Natural killer cell (primary cell): ENCODE results near the gene MRPS18B. TPM values are rescaled to one million over a fixed set of nuclear protein-coding genes. Genes with fewer than 3 reads are reported as not detected.

Experiments
- ATAC-seq, 3 donors: fragments of 150-1000 bp in 2 of 3; fragments of 200-7000 bp in 1 of 3; cut with Tn5 transposase; 1 replicate in 1 of 3; 2 replicates in 2 of 3; pipeline ENCODE4 v1.10.0; 2021; ENCODE audit warnings: mild to moderate bottlenecking in 2 of 3, moderate library complexity in 2 of 3
- DNase-seq, 2 donors: peaks; one replicate each; pipeline versions ENCODE4 v3.0.0 to v3.0.0-alpha.2; 2013 to 2021; ENCODE audit warnings: mixed read lengths in 1 of 2
- H3K27ac ChIP-seq: one replicate; pipeline ENCODE4 v1.5.1; 2013; ENCODE audit warnings: mild to moderate bottlenecking, low read length
- H3K27me3 ChIP-seq: one replicate; pipeline ENCODE4 v1.6.1; 2013; ENCODE audit warnings: low read length; ENCODE audit not compliant: control insufficient read depth, insufficient read depth
- H3K36me3 ChIP-seq: one replicate; pipeline ENCODE4 v1.6.1; 2013; ENCODE audit warnings: low read length; ENCODE audit not compliant: control insufficient read depth, insufficient read depth
- H3K4me1 ChIP-seq: one replicate; pipeline ENCODE4 v1.6.1; 2013; ENCODE audit warnings: low read length; ENCODE audit not compliant: control insufficient read depth, insufficient read depth
- H3K4me3 ChIP-seq: one replicate; pipeline ENCODE4 v1.5.1; 2013; ENCODE audit warnings: low read length
- H3K9me3 ChIP-seq: one replicate; pipeline ENCODE4 v1.6.1; 2013; ENCODE audit warnings: low read length; ENCODE audit not compliant: control insufficient read depth, insufficient read depth
- H3K27ac Mint-ChIP-seq, 2 donors: one replicate each; pipeline ENCODE4 v1.8.0; 2022; ENCODE audit warnings: mild to moderate bottlenecking in 2 of 2, mixed read lengths in 2 of 2, moderate library complexity in 1 of 2
- H3K27me3 Mint-ChIP-seq, 2 donors: one replicate each; pipeline ENCODE4 v1.8.0; 2022; ENCODE audit warnings: low read depth in 2 of 2, mixed read lengths in 2 of 2
- H3K36me3 Mint-ChIP-seq: one replicate; pipeline ENCODE4 v1.8.0; 2022; ENCODE audit warnings: mixed read lengths
- H3K4me1 Mint-ChIP-seq, 2 donors: one replicate each; pipeline ENCODE4 v1.8.0; 2022; ENCODE audit warnings: mixed read lengths in 2 of 2
- H3K4me3 Mint-ChIP-seq: one replicate; pipeline ENCODE4 v1.8.0; 2022; ENCODE audit warnings: mild to moderate bottlenecking, moderate library complexity, mixed read lengths
- H3K9me3 Mint-ChIP-seq, 2 donors: one replicate each; pipeline ENCODE4 v1.8.0; 2022; ENCODE audit warnings: mixed read lengths in 2 of 2
- WGBS: methylation state at CpG from one replicate; pipeline ENCODE4 v1.1.7; 2013; ENCODE audit warnings: missing lambda C conversion rate; ENCODE audit not compliant: insufficient coverage; 5-methylcytosine and 5-hydroxymethylcytosine counted together
- intact Hi-C: fragments of 100-400 bp; cut with micrococcal nuclease; formaldehyde crosslinking; loops from one replicate; pipeline ENCODE4 v1.14.2; 2022
- total RNA-seq, 4 donors: library from RNA; stranded (reverse); fragments of 120-200 nt in 1 of 4; gene quantifications; one replicate each; pipeline versions ENCODE4 v1.2.3 to v1.2.4, GENCODE V29; 2013 to 2022
- TF ChIP-seq, protein P1 (sequence below): fragments of 200-600 bp; IDR thresholded peaks from one replicate; pipeline ENCODE4 v1.8.0; 2022; ENCODE audit warnings: antibody characterized with exemption

Gene MRPS18B
- total RNA-seq, 3 donors from 2014 or later (not counting 1 experiment from before 2014, with no cell fraction given), result 14.2 to 19.9 (median 16.6) TPM

DNA sequence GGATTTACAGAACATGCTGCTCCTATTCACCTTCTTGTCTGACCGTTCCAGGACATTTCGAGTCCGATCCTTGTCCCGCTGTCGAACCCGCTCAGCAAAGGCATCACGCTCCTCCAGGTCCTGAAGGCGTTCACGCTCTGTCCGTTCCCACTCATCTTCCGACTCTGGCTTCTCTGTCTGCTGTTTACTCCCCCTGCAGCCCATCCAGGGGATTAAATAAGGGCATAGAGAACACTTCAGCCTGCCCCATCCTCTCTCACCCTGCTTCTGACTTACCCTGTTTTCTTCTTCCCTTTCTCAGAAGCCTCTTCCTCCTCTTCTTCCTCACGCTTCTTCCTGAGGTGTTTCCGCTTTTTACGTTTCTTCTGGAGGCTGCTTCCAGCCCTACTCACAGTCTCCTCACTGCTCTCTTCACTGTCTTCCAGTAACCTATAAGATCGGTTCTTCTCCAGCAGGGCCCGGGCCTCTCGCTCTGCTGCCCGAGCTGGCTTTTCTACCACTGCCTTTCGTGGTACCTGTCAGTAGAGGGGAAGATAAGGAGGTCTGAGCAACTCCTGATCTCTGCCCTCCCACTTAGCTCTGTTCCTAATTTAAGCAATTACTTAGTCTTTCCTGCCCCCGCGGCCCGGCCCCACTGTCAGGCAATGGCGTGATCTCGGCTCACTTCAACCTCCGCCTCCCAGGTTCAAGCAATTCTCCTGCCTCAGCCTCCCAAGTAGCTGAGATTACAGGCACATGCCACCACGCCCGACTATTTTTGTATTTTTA is 53.3 kb downstream of the MRPS18B start:
- no peak overlapping the region for H3K27ac ChIP-seq
- Mint-ChIP-seq H3K9me3 (no peaks in the 10 kb centered on the region), H3K4me1 (peaks cover 22 to 34% of the 10 kb centered on the region in 2 donors), H3K27me3 (no peaks in the 10 kb centered on the region), H3K4me3 (peak overlapping the region; percentile 59), H3K36me3 (peaks cover 2% of the 10 kb centered on the region), H3K27ac (peak overlapping the region in 1 of 2 donors; percentile 47)
- peaks cover 29% of the 10 kb centered on the region for H3K36me3 ChIP-seq
- no peaks in the 10 kb centered on the region for H3K9me3 ChIP-seq
- intact Hi-C loops, result no loop called here
- whole genome bisulfite sequencing, result 98% methylated on average over 22 of the region's 27 CpGs
- no peaks in the 10 kb centered on the region for H3K27me3 ChIP-seq
- DNase-seq, result peak in 1 of 2 donors; percentile 22
- no peak for ATAC-seq
- TF ChIP-seq, protein P1, sequence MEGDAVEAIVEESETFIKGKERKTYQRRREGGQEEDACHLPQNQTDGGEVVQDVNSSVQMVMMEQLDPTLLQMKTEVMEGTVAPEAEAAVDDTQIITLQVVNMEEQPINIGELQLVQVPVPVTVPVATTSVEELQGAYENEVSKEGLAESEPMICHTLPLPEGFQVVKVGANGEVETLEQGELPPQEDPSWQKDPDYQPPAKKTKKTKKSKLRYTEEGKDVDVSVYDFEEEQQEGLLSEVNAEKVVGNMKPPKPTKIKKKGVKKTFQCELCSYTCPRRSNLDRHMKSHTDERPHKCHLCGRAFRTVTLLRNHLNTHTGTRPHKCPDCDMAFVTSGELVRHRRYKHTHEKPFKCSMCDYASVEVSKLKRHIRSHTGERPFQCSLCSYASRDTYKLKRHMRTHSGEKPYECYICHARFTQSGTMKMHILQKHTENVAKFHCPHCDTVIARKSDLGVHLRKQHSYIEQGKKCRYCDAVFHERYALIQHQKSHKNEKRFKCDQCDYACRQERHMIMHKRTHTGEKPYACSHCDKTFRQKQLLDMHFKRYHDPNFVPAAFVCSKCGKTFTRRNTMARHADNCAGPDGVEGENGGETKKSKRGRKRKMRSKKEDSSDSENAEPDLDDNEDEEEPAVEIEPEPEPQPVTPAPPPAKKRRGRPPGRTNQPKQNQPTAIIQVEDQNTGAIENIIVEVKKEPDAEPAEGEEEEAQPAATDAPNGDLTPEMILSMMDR, result no peak
- H3K4me1 ChIP-seq, result peaks cover 17% of the 10 kb centered on the region
- H3K4me3 ChIP-seq, result no peak overlapping the region

GRCh38 chr6:30672445-30673253 is 55.0 kb downstream of the MRPS18B start, which contains the start of gene DHX16:
Gene DHX16 (minus strand): TSS chr6:30673006. CDS start chr6:30672841, 165 bp downstream.
- DNase-seq (peak; percentile 85 to 96), ATAC-seq (peak; percentile 88 to 97 (median 89))
- Mint-ChIP-seq H3K9me3 (no peaks in the 10 kb centered on the region), H3K4me3 (peak within 1 kb of the TSS; percentile 87), H3K27me3 (no peaks in the 10 kb centered on the region), H3K4me1 (peaks cover 27 to 49% of the 10 kb centered on the region in 2 donors), H3K36me3 (peaks cover 10% of the 10 kb centered on the region), H3K27ac (peak within 1 kb of the TSS; percentile 83 to 85)
- peaks cover 34% of the 10 kb centered on the region for H3K36me3 ChIP-seq
- under 1% methylated on average over 56 of the region's 57 CpGs for WGBS
- H3K4me1 ChIP-seq, result peaks cover 17% of the 10 kb centered on the region
- intact Hi-C loops, result loop anchor here (1.0 to 2.0 kb wide), 4 partner anchors 46 to 190 kb away; partner anchors contain the start of genes ATAT1, MRPS18B and PPP1R10
- no peaks in the 10 kb centered on the region for H3K9me3 ChIP-seq
- TF ChIP-seq, protein P1, result peak; percentile 68
- H3K27me3 ChIP-seq, result no peaks in the 10 kb centered on the region
- H3K4me3 ChIP-seq, result peak within 1 kb of the TSS; percentile 76
- H3K27ac ChIP-seq, result peak within 1 kb of the TSS; percentile 24

Other genes starting within 250 kb of the MRPS18B start
- 1,000 to 10,000 TPM; 1,807 to 2,048 (median 1,904) TPM for gene HLA-E, start 128.3 kb upstream of the MRPS18B start, total RNA-seq
- 100 to 1,000 TPM; 137 to 208 (median 187) TPM for gene GNL1, start 61.4 kb upstream of the MRPS18B start, total RNA-seq
- gene PRR3, start 60.5 kb upstream of the MRPS18B start, total RNA-seq, result 10 to 100 TPM in 2 of 3 donors, 1 to 10 TPM in 1; 9.5 to 14.8 (median 13.9) TPM
- 100 to 1,000 TPM in 2 of 3 donors, 10 to 100 TPM in 1; 91.4 to 138 (median 138) TPM for gene ABCF1, start 46.4 kb upstream of the MRPS18B start, total RNA-seq
- gene PPP1R10, start 597 bp upstream of the MRPS18B start, total RNA-seq, result 100 to 1,000 TPM; 151 to 222 (median 174) TPM
- gene ATAT1, start 9.0 kb downstream of the MRPS18B start, total RNA-seq, result 10 to 100 TPM in 1 of 3 donors, 1 to 10 TPM in 2; 8.1 to 10.8 (median 8.9) TPM
- gene C6orf136, start 29.3 kb downstream of the MRPS18B start, total RNA-seq, result 10 to 100 TPM; 39.4 to 51.4 (median 50.9) TPM
- 10 to 100 TPM; 27.3 to 35.7 (median 27.7) TPM for gene DHX16, start 55.2 kb downstream of the MRPS18B start, total RNA-seq
- 100 to 1,000 TPM; 183 to 260 (median 219) TPM for gene PPP1R18, start 68.8 kb downstream of the MRPS18B start, total RNA-seq
- 1 to 10 TPM; 7.4 to 8.9 (median 8.7) TPM for gene NRM, start 73.1 kb downstream of the MRPS18B start, total RNA-seq
- 10 to 100 TPM; 61.2 to 77.0 (median 64.5) TPM for gene MDC1, start 99.4 kb downstream of the MRPS18B start, total RNA-seq
- gene TUBB, start 102.5 kb downstream of the MRPS18B start, total RNA-seq, result 100 to 1,000 TPM; 121 to 168 (median 127) TPM
- 100 to 1,000 TPM in 1 of 3 donors, 10 to 100 TPM in 2; 73.1 to 113 (median 94.2) TPM for gene FLOT1, start 124.8 kb downstream of the MRPS18B start, total RNA-seq
- 100 to 1,000 TPM in 1 of 3 donors, 10 to 100 TPM in 2; 39.7 to 105 (median 66.5) TPM for gene IER3, start 126.7 kb downstream of the MRPS18B start, total RNA-seq